HG03025 (cell line): ENCODE data around the gene LRRC4B.

Experiments
- ATAC-seq: cut with Tn5 transposase; IDR thresholded peaks from one replicate; pipeline ENCODE4 v1.9.1; 2021; ENCODE audit warnings: mild to moderate bottlenecking, moderate library complexity; ENCODE audit not compliant: unreplicated experiment, low FRiP score

Gene LRRC4B

DNA sequence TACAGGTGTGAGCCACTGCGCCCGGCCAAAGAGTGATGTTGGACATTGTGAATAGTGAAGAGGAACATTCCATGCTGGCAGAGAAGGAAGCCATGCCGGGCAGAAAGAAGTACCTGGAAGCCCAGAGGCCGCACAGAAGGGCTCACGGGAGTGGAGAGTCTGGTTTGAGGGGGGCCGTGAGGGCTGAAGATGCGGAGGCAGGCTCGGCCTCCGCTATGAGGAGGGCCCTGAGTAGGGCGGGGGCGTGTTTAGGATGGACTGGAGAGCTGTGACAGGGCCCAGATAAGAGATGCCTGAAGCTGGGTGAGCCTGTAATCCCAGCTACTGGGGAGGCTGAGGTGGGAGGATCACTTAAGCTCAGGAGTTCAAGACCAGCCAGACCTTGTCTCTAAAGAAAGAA, 58.9 kb downstream of the LRRC4B start:
- ATAC-seq, result no peak

DNA sequence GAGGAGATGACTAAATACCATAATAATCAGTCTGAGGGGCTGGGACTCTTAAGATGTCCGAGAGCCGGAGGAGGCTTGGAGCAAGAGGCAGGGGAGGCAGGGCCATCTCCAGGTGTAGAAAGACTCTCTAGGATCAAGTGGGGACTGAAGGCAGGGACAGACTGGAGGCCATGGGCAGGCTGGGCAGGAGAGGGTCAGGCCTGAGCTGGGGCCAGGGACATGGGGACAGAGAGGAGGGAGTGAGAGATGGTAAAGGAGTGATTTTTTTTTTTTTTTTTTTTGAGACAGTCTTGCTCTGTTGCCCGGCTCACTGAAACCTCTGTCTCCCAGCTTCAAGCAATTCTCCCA, 59.4 kb downstream of the LRRC4B start:
- no peak for ATAC-seq

DNA sequence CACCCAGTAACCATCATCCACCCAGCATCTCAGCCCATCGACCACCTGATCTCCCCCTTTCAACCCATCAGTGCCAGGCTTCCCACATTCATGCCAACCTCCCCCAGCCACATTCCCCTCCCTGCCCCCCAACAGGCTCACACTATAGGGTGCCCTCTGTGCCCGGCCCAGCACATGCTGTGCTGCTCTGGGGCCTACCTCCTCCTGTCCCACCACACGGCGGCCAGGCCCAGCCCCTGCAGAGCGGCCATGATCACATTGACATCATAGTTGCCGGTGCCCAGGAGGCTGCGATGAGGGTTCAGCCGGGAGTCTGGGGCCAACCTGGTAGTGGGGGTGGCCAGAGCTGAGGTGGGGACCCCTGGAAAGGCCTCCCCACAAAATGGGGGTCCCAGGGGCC, 60.9 kb downstream of the LRRC4B start:
- ATAC-seq, result no peak

DNA sequence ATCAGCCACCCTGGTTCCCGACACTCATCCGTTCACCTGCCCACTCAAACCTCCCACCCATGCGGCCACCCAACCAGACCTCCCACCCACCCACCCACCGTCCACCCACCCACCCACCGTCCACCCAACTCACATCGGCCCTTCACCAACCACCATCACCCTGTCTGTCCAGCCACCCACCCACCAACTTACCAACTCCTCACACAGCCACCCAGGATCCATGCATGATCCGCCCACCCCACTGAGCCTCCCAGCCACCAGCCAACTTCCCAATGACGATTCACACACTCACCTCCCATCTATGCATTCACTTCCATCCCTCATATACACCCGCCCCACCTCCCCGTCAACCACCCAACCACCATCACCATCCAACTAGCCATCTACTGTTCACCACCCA, 61.5 kb downstream of the LRRC4B start:
- ATAC-seq, result no peak

DNA sequence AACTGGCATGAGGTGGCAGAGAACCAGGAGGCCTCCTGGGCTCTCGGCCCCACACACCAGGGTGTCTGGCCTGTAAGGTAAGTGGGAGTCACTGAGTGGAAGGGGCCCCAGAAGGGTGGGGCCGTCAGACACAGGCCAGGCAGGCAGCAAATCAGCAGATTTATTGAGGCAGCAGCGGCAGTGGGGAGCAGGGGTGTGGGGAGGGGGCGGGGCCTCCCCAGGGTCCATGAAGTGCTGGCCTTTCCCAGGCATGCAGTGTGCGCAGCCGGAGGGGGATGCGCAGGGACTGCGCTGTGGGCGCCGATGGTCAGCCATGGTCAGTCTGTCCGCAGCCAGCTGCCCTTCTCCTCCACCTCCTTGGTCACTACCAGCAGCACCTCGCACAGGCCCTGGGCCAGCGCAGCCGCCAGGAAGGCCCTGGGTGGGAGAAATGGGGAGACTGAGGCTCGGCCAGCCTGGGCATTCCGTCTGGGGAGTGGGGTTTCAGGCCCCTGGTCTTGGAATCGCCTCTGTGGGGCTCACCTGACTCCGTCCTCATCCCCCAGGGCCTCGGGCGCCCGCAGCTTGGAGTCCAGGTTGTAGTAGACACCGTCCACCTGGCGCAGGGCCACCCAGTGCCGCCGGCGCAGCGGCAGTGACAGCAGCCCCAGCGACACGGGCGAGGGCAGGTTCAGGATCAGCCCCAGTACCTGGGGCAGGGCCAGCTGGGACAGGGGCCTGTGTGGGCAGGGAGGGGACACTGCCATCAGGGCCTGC, 62.2 kb downstream of the LRRC4B start:
- ATAC-seq, result no peak

DNA sequence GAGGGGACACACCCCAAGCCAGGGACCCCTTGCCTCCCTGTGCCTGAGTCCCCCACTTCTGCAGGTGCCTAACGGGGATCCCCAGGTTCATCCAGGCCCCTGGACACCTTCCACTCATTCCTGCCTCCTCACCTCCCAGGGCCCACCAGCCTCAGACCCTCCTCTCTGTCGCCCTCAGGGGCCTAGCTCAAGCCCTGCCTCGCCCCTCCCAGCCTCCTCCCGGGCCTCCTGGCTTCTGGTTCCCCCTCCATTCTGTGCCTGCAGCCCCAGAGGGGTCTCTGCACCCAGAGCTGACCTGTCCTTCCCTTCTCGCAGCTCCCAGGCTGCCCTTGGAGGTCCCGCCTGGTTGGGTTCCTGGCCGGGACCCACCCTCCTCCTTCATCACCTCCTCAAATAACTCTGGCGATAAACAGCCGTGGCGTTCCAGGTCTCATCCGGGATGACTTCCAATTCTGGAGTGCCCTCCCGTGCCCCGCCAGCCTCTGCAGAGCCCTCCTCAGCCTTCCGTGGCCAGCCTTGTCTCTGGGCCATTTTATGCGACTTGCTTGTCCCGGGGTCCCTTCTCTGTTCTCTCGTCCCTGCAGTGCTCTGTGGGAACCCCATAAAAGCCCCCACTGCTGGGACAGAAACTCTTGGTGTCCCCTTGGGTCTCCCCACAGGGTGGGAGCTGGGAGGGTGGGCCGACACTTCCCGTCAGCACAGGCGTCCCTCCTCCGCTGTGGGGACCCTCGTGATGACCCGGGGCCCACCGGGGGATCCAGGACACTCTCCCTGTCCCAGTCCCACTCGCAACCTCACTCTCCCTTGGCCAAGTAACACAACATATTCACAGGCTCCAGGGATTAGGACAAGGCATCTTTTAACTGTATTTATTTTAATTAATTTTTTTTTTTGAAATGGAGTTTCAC, 66.4 kb downstream of the LRRC4B start:
- ATAC-seq, result no peak

DNA sequence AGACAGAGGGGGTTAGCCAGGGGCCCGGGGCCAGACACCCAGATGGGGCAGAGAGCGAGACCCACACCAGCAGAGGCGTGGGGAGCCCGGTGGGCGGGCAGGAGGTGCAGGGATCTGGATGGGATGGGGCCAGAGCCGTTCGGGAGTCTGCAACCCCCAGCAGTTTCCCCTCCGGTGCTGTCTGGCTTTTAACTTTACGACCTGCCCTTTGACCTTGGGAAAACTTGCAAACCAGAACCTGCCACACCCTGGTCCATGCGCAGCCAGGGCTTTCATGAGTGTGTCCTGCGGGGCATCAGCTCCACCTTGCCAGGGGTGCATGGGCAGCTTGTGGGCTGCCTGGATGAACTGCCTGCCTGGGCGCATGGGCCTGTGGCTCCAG, 67.1 kb downstream of the LRRC4B start:
- no peak for ATAC-seq

DNA sequence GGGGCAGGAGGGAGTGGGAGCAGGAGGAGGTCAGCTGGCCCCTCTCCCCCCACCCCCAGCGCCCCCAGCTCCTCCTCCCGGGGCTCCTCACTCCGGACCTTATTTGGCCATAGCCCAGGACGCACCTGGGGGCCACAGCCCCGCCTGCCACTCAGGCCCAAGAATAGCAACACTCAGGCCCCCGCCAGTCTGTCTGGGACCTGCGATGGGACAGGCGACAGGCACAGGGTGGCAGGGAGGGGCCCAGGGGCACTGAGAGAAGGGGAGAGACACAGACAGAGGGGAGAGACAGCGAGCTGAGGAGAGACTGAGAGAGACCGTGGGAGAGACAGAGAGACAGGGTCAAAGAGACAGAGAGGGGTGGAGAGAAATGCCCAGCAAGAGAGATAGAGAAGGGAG, 67.5 kb downstream of the LRRC4B start:
- no peak for ATAC-seq

DNA sequence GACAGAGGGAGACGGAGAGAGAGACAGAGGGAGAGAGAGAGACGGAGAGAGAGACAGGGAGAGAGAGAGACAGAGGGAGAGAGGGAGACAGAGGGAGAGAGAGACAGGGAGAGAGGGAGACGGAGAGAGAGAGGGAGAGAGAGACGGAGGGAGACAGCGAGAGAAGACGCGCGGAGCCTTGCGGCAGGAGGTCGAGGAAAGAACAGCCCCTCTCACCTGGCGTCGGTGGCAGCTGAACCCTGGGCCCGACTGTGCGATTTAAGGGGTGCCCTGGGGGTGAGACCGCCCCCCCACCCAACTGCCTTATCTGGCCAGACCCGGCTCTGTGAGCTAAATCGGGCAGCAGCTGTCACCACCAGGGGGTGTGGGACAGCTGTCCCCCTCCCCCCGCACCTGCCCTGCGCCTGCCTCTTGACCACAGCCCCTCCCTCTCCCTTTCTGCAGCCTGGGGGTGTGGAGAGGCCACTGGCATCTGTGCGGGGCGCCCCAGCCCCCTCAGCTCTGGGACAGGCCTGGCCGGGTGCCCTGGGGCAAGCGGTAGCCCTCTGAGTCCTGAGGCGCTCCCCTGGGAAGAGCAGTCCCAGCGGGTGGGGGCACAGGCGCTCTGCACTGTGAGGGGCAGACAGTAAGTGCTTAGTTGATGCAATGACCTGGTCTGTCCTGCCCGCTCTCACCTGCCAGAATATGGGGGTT, 68.0 kb downstream of the LRRC4B start:
- no peak for ATAC-seq

DNA sequence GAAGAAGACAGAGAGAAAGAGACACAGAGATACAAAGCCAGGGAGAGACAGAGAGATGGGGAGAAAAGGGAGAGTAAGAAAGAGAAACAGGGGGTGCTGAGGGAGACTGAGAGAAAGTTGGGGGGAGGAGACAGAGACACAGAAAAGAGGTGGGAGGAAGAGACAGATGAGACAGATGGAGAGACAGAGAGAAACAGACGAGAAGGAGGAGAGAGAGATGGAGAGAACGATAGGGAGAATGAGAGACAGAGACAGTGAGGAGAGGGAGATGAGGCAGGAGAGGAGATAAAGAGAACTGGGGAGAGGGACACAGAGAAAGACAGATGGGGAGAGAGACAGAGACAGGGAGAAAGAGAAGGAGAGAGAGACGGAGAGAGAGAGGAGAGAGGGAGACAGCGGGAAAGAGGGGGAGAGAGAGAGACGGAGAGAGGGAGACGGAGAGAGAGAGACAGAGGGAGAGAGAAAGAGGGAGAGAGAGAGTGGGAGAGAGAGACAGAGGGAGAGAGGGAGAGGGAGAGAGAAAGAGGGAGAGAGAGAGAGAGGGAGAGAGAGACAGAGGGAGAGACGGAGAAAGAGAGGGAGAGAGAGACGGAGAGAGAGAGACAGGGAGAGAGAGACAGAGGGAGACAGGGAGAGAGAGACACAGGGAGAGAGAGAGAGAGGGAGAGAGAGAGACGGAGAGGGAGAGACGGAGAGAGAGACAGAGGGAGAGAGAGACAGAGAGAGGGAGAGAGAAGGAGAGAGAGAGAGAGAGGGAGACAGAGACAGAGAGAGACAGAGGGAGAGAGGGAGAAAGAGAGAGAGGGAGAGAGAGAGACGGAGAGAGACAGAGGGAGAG, 69.8 kb downstream of the LRRC4B start:
- ATAC-seq, result no peak

DNA sequence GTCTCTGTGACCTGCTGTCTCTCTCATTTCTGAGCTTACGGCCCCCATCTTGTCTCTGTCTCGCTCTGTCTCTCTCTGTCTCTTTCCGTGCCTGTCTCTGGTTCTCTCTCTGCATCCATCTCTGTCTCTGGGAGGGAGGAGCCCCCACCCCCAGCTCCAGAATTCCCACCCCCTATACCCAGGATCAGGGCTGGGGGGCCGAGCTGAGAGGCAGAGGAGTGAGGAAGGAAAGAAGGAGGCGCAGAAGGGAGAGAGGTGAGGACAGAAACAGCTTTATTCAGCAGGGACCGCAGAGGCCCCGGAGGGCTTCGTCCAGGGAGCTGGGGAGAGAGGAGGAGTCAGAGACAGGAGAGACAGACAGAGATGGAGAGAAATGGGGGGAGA, 71.2 kb downstream of the LRRC4B start:
- no peak for ATAC-seq

DNA sequence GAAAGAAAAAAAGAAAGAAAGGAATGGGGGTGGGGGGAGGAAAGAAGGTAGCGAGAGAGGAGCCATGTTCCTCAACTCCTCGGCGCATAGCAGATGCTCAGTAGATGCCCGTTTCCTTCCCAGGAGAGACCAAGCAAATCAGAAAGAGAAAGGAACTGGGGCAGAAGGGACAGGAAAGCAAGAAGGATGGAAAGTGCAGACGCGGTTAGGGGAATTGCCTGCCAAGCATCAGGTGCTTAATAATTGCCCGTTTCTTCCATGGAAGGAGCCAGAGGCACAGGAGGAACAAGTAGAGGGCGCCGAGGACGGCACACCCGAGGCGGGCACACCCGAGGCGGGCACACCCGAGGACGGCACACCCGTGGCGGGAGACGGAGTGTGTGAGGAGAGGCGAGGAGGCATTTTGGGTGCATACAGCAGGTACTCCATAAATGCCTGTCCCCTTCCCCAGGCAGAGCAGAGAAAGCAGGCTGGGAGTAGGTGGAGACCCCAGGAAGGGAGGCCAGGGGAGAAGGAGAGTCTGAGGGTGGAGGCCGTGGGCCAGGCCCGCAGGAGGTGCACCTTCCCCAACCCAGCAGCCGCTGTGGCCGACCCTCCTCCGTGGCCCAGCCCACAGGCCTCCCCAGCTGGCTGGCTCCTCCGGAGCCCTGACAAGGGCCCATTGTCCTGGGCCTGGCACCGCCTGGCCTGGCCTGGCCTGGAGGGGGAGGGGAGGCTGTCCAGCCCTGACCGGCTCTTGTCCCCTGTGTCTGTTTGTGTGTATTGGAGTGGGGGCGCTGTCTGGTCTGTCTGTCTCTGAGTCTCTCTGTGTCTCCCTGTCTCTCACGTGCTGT, 71.8 kb downstream of the LRRC4B start:
- no peak for ATAC-seq

DNA sequence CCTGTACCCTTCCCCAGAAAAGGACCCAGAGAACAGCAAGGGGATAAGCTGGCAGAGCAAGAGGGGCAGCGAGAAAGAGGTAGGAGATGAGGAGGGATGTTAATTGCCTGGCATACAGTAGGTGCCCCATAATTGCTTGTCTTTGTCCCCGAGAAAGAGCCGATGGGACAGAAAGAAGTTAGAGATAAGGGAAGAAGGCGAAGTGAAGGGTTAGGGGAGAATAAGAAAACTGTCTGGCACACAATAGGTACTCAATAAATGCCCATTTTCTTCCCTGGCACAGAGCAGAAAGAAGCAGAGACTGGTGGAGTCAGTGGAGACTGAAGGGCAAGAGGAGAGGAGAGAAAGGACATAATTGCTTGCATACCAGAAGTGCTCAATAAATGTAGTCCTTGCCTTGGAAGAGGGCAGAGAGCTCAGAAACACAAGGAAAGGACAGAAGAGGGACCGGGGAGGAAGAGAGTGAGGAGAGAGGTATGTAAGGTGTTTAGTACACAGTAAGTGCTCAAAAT, 73.2 kb downstream of the LRRC4B start:
- no peak for ATAC-seq

DNA sequence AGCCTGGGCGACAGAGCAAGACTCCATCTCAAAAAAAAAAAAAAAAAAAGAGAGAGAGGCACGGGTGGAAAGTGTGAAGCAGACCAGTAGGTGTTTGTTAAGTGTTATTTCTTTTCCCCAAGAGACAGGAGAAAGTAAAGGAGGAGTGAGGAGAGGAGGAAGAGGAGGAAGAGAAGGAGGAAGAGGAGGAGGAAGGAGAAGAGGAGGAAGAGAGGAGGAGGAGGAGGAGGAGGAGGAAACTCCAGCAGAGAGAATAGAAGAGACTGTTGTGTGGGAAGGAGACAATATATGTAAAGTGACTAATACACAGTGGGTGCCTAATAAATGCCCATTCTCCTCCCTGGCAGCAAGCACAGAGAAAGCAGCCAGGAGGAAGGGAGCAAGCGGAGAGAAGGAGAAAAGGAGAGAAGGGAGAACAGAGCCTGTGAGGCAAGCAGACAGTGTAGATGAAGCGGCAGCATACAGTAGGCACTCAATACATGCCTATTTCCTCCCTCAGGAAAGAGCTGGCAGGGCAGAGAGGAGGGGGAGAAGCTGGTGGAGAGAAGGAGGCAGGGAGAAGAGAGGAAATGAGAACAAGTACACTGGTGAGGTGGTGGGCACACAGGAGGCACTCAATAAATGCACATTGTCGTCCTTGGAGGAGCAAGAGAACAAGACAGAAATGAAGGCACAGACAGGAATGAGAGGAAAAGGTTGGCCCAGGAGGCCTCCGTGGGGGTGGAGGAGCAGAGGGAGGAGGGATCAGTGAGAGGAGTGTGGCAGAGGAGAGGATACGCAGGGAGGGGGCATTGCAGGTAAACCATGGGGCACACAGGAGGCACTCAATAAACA, 73.8 kb downstream of the LRRC4B start:
- ATAC-seq, result no peak

DNA sequence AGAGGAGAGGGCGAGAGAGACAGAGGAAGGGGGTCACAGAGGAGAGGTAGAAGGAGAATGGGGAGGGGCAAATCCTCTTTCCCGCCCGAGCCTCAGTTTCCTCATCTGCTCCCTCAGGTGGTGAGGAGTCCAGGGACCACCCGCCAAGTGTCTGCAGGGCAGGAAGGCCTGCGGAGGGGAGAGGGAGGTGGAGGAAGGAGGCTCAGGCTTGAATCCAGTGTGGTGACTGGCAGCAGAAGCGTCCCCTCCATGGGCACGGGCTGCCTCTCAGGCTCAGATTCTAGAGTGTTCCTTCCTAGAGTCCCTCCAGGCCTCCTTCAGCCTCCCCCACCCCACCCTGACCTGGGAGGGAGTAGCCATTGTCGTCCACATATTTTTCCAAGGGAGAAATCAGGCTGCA, 75.1 kb downstream of the LRRC4B start:
- ATAC-seq, result no peak

DNA sequence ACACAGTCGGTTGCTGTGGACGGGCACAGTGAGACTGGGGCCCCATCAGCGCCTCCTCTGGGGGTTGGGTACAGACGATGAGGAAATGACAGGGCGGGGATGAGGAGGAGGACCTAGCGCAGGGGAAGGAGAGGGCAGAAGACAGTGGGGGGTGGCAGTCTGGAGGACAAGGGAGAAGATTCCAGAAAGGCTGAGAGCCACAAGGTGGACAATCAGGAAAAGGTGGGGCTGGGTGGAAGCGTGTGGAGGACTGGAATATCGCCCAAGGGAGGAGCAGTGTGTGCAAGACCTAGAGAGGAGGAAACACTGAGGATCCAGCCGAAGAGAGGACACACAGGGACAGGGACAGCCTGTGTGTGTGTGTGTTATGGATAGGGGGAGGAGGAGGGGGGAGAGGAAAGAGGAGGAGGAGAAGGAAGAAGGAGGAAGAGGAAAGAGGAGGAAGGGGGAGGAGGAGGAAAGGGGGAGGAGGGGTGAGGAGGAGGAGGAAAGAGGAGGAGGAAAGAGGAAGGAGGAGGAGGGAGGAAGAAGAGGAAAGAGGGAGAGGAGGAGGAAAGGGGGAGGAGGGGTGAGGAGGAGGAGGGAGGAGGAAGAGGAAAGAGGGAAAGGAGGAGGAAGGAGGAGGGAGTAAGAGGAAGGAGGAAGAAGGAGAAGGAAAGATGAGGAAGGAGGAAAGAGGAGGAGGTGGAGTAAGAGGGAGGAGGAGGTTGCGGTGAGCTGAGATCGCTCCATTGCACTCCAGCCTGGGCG, 75.8 kb downstream of the LRRC4B start:
- no peak for ATAC-seq

DNA sequence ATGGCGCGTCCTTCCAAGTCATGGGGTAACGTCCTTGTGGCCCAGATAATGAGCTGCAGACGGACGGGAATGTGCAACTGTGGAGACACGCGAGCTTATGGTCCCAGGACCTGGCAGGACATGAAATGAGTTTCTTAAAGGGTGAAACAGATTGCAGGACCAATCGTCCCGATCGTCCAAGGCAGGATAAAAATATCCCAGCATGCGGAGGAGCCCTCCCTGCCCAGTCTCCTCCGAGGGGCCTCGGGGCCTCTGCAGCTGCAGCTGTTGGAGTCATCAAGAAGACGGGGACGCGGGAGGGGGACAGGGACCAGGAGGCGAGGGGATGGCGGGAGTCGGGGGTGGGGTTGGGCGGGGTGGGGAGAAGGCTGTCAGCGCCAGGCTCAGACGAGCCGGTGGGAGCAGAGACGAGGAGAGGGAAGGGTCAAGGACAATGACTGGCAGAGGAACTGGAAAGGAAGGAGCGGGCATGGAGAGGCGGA, 77.2 kb downstream of the LRRC4B start:
- ATAC-seq, result no peak

DNA sequence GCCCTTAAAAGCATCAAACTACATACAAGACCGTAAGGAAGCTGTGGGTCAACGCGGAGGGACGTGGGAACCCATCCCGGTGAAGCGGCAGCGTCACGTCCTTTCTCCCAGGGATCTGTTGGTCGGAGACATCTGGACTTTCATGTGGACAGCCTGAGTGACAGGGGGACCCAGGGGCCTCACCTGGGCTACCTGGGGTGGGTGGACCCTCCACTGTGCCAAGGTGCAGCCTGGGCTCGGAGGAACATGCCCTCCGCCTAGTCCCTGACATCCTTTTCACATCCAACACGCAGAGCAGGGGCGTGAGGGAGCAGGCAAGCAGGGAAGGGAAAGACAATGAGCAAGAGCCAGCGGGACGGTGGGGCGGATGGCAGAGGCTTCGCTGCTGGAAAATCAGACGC, 77.8 kb downstream of the LRRC4B start:
- ATAC-seq, result no peak
